ENCODE results near the gene APIP.

The APIP gene

GRCh38 chr11:34887260-34887659, 28.9 kb downstream of the APIP start:
- no peak for DNase-seq (ENCODE audit: low read depth in 3 of 3)

DNA sequence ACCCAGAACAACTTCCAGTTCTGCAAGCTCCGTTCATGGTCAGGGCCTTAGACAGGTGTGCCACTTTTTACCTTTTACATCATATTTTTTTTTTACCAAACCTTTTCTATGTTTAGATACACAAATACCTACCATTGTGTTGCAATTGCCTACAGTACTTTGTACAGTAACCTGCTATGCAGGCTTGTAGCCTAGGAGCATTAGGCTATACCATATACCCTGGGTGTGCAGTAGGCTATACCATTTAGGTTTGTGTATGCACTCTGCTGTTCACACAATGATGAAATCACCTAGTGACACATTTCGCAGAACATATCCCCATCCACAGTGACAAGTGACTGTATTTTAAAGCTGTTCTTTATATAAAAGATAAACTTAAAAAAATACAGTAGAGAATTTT, 29.6 kb downstream of the APIP start:
- no peak for DNase-seq (ENCODE audit: low read depth in 3 of 3)

DNA sequence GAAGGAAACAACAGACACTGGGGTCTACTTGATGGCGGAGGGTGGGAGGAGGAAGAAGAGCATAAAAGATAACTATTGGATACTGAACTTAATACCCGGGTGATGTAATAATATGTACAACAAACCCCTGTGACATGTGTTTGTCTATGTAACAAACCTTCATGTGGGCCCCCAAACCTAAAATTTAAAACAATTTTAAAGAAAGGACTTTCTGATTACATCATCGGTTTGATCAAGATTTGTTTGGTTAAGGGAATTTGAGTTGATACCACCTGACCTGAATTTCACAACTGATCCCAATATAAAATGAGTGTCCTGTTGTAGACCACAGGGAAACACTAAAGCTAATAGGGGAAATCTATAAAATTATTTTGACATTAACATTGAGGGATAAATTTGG, 34.3 kb downstream of the APIP start:
- DNase-seq (ENCODE audit: low read depth in 3 of 3), result no peak

GRCh38 chr11:34877375-34877975, 38.7 kb downstream of the APIP start:
- no peak for DNase-seq (ENCODE audit: low read depth in 3 of 3)

GRCh38 chr11:34874202-34874601, 42.0 kb downstream of the APIP start:
- no peak for DNase-seq (ENCODE audit: low read depth in 3 of 3)

GRCh38 chr11:34870548-34871196, 45.5 kb downstream of the APIP start:
- no peak for DNase-seq (ENCODE audit: low read depth in 3 of 3)

DNA sequence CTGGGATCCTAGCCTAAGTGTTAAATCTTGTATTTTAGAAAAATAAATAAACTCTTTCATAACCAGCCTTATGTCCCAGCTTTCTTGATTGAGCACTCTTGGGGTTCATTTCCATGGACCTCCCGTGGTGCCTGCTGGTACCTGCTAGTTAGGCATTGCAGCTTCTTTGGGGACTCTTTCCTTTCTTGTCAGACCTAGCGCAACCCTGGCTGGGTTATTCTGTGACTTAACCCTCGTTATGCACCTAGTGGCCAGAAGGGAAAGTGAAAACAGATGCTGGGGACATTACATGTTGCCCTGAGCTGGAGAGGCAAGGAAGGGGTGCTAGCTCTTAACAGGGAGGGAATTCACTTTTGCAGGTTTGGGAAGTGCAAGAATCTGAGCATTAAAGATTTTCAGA, 46.8 kb downstream of the APIP start:
- DNase-seq (ENCODE audit: low read depth in 3 of 3), result no peak

- no peak for DNase-seq (ENCODE audit: low read depth in 3 of 3)
Observed at GRCh38 chr11:34866375-34866774, 49.8 kb downstream of the APIP start.

GRCh38 chr11:34865261-34865660, 50.9 kb downstream of the APIP start:
- DNase-seq (ENCODE audit: low read depth in 3 of 3), result no peak

DNA sequence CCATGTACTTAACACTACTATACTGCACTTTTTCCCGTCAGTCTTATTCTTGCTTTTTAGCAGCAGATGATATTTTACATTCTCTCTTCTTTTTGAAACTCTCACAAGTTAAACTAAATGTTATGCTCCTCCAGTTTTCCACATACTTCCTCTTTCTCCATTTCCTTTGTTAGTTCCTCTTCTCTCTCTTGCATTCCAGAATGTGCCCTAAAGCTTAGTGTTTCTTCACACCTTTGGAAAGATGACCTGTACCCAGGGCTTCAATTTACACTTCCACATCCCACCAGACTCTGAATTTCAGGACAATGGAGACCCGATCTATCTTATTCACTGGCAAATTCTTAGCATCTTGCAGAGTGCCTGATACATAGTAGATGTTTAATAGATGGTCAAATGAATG, 51.8 kb downstream of the APIP start:
- DNase-seq (ENCODE audit: low read depth in 3 of 3), result no peak

GRCh38 chr11:34863048-34863447, 53.1 kb downstream of the APIP start:
- DNase-seq (ENCODE audit: low read depth in 3 of 3), result no peak

DNA sequence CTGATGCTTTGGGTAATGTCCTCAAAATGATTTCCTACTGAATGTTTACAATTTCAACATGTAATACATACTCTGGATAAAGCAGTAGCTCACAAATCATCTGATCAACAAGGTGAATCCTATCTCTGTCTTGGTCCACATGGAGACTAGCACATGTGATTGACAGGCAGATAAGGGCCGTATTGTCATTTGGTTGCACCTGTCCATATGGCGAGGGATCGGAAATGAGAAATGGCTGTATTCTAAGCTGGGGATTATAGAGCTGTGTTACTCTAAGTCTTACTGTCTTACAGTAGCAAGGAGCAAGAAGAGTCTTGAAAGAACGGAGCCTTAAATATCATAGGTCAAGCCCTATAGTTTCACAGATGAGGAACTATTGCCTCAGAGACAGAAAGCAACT, 55.7 kb downstream of the APIP start:
- no peak for DNase-seq (ENCODE audit: low read depth in 3 of 3)

GRCh38 chr11:34860034-34860433, 56.1 kb downstream of the APIP start:
- no peak for DNase-seq (ENCODE audit: low read depth in 3 of 3)

DNA sequence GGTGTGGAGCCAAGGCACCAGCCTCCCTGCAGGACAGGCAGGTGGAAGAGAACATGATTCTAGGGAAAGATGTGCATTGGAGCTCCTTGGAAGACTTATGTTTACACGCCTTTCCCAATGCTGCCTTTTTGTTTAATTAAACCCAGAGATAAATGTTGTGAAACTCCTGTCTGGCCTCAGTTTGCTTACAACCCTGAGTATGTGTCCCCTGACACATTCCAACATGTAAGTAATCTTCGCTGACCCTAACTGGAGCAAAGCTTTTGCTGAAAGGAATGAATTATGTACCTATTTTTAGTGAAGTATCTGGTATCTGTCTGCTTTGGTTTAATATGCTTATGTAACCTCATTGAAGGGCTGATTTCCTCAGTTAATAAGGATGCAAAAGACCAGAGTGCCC, 56.7 kb downstream of the APIP start:
- no peak for DNase-seq (ENCODE audit: low read depth in 3 of 3)

DNA sequence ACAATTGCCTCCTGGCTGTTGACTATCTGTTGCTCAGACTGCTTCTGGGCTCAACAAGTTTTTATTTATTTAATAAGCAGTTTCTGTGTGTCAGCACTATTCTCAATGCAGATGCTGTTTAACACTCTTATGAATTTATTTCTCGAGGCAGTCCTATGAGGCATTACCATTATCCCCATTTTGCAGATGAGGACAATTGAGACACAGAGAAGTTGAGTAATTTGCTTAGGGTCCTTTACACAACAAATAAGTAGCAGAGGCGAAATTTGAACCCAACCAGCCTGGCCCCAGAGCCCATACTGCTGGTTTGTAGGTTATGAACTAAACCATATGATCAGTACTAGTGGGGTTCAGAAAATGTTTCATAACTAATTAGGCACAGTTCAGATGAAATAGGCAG, 58.7 kb downstream of the APIP start:
- no peak for DNase-seq (ENCODE audit: low read depth in 3 of 3)

GRCh38 chr11:34856251-34856650, 59.9 kb downstream of the APIP start:
- DNase-seq (ENCODE audit: low read depth in 3 of 3), result no peak

DNA sequence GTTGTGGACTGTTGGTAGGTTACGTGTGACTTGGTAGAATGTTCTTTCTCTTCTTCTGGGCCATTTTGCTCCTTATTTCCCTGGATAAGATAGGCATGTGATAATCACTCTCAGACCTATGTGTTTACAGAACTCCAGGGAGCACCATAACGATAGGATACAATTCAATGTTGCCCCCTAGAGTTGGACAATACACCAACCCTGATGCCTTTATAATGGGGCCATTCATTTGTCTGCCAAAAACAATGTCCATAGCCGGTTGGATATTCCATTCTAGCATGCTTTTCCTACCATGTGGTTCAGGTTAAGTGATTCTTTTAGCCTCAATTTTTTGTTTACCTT, 60.5 kb downstream of the APIP start:
- no peak for DNase-seq (ENCODE audit: low read depth in 3 of 3)

DNA sequence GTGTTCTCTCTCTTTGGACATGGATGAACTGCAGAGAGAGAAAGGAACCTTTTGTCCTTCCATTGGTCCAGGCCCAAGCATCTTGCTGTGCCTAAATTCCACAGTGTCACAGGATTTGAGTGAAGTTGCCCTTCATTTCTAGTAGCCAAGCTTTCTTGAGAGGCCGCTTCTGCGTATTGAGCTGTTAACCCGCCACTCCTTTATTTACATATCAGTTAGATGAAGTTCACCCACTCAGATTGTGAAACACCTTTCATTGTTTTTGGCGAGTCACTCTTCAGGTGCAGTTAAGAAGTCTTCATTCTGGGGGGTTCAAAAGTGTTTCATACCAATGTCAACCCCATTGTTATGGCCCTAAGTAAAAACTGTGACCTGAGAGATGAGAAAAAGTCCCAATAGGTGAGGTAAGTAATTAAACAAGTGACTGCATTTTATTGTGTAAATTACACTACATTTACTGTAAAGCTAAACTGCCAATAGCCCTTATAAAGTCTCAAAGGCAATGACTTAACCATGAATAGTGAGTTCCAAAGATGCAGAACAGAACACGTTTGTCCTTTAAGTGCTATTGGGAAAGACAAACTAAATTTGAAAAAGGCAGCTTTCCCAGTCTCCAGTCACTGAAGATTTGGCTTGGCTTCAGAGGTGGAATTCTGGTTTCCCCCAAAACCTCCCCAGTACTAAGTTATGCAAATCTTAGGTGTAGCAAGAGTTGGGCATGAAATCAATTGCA, 61.0 kb downstream of the APIP start:
- DNase-seq (ENCODE audit: low read depth in 3 of 3), result no peak

GRCh38 chr11:34851916-34852315, 64.3 kb downstream of the APIP start:
- DNase-seq (ENCODE audit: low read depth in 3 of 3), result no peak

DNA sequence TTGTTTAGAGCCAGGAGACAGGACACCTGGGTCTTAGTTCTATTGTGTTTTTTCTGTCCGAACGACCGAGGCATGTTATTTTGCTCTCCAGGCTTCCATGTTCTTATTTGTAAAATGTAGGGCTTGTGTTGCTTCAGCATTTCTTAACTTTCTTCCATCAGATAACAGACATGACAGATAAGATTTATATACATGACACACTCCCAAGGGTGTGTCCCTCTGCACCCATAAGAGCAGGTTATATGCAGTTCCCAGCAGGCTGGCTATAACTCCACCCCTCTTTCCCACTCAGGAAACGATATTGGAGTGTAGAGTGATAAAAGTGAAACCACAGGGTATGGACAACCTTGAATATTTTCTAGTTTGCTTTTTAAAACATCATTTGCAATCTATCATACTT, 65.8 kb downstream of the APIP start:
- DNase-seq (ENCODE audit: low read depth in 3 of 3), result no peak

GRCh38 chr11:34846467-34846866, 69.7 kb downstream of the APIP start:
- DNase-seq (ENCODE audit: low read depth in 3 of 3), result no peak

- DNase-seq (ENCODE audit: low read depth in 3 of 3), result no peak
Observed at GRCh38 chr11:34844463-34845112, 71.6 kb downstream of the APIP start.

GRCh38 chr11:34843271-34843670, 72.9 kb downstream of the APIP start:
- no peak for DNase-seq (ENCODE audit: low read depth in 3 of 3)
